Ishikawa (cell line): ENCODE data around the gene TMEM205.

Experiments used
- CEBPB ChIP-seq: IDR thresholded peaks from 2 replicates; pipeline ENCODE4 v1.6.1; 2012
- CREB1 ChIP-seq: IDR thresholded peaks from 2 replicates; pipeline ENCODE4 v1.6.1; 2012; ENCODE audit warnings: low read depth
- EGR1 ChIP-seq: IDR thresholded peaks from 2 replicates; pipeline ENCODE4 v1.6.1; 2012
- EP300 ChIP-seq: IDR thresholded peaks from 2 replicates; pipeline ENCODE4 v1.6.1; 2012; ENCODE audit warnings: borderline replicate concordance
- FOXM1 ChIP-seq: IDR thresholded peaks from 2 replicates; pipeline ENCODE4 v1.6.1; 2012; ENCODE audit warnings: low read depth, borderline replicate concordance
- NFIC ChIP-seq: IDR thresholded peaks from 2 replicates; pipeline ENCODE4 v1.6.1; 2012
- RAD21 ChIP-seq: IDR thresholded peaks from 2 replicates; pipeline ENCODE4 v1.6.1; 2012; ENCODE audit warnings: low read depth
- REST ChIP-seq: IDR thresholded peaks from 2 replicates; pipeline ENCODE4 v1.6.1; 2012; ENCODE audit warnings: low read depth, mild to moderate bottlenecking
- TAF1 ChIP-seq: IDR thresholded peaks from 2 replicates; pipeline ENCODE4 v1.6.1; 2012; ENCODE audit warnings: low read depth, mild to moderate bottlenecking
- TCF12 ChIP-seq: IDR thresholded peaks from 2 replicates; pipeline ENCODE4 v1.6.1; 2012; ENCODE audit warnings: low read depth
- TEAD4 ChIP-seq: IDR thresholded peaks from 2 replicates; pipeline ENCODE4 v1.6.1; 2012
- USF1 ChIP-seq: IDR thresholded peaks from 2 replicates; pipeline ENCODE4 v1.6.1; 2012
- YY1 ChIP-seq: IDR thresholded peaks from 2 replicates; pipeline ENCODE4 v1.6.1; 2012; ENCODE audit warnings: low read depth
- ZBTB7A ChIP-seq: IDR thresholded peaks from 2 replicates; pipeline ENCODE4 v1.6.1; 2012; ENCODE audit warnings: low read depth
- TF ChIP-seq, protein P1 (sequence below): IDR thresholded peaks from 2 replicates; pipeline ENCODE4 v1.6.1; 2012

Gene TMEM205

DNA sequence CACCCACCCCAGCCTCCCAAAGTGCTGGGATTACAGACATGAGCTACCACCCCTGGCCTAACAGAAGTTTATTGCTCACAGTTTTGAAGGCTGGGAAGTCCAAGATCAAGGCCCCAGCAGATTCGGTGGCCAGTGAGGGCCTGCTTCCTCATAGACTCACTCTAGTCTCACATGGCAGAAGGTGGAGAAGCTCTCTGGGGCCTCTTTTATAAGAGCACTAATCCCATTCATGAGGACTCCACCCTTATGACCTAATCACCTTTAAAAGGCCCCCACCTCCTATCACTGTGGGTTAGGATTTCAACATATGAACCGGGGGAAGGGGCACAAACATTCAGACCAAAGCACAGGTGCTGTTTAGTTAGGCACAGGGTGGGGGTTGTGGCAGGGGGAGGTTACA lies 21.5 kb upstream of the TMEM205 start:
- no peak for TF ChIP-seq REST
- TF ChIP-seq ZBTB7A, result no peak
- TF ChIP-seq USF1, result no peak
- TF ChIP-seq NFIC, result no peak
- TF ChIP-seq, protein P1, sequence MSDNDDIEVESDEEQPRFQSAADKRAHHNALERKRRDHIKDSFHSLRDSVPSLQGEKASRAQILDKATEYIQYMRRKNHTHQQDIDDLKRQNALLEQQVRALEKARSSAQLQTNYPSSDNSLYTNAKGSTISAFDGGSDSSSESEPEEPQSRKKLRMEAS, result no peak
- TF ChIP-seq TEAD4, result no peak
- TF ChIP-seq TCF12, result no peak
- no peak for TF ChIP-seq RAD21
- no peak for TF ChIP-seq EP300
- no peak for TF ChIP-seq EGR1
- no peak for TF ChIP-seq TAF1
- TF ChIP-seq FOXM1, result no peak

- TF ChIP-seq TAF1 (no peak), RAD21 (no peak), FOXM1 (no peak), EGR1 (no peak), CEBPB (no peak), USF1 (no peak), CREB1 (no peak), TEAD4 (no peak), REST (no peak), ZBTB7A (no peak), NFIC (no peak), YY1 (no peak)
These were observed 19.6 kb upstream of the TMEM205 start for GRCh38 chr19:11365557-11366117.

GRCh38 chr19:11364935-11365334 lies 18.9 kb upstream of the TMEM205 start:
- TF ChIP-seq TAF1 (no peak), USF1 (no peak), TCF12 (no peak), FOXM1 (no peak), EP300 (no peak), TEAD4 (no peak), YY1 (no peak), NFIC (no peak), EGR1 (no peak), CREB1 (no peak)
- TF ChIP-seq, protein P1, result no peak

DNA sequence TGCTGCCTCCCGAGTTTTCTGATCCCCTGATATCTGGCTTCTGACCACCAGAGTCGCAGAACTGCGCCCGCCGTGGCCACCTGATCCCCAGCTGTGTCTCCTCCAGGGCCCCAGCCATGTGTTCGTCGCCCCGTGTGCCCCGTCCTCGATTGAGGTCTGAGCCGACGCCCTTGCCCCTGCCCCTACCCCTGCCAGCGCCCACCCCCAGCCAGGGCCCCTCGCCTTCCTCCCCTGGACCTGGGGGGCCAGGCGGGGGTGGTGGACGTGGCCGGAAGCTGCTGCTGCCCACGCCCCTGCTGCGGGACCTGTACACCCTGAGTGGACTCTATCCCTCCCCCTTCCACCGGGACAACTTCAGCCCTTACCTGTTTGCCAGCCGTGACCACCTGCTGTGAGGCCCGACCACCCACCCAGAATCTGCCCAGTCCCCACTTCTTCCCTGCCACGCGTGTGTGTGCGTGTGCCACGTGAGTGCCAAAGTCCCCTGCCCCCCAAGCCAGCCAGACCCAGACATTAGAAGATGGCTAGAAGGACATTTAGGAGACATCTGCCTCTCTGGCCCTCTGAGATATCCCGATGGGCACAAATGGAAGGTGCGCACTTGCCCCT lies 18.3 kb upstream of the TMEM205 start:
- TF ChIP-seq REST (no peak), EGR1 (no peak), TAF1 (no peak), YY1 (no peak), CREB1 (no peak), CEBPB (no peak), RAD21 (no peak), NFIC (no peak), ZBTB7A (no peak), FOXM1 (no peak), USF1 (no peak), TCF12 (no peak), EP300 (no peak), TEAD4 (no peak)
- TF ChIP-seq, protein P1, result no peak
